DND-41 (cell line): Measurements from ENCODE around the gene PTPN9.

Experiments used
- CTCF ChIP-seq: IDR thresholded peaks from 2 replicates; pipeline ENCODE4 v1.5.1; 2012; ENCODE audit warnings: borderline replicate concordance, low read length, moderate library complexity, mild to moderate bottlenecking; ENCODE audit not compliant: poor library complexity, severe bottlenecking; ENCODE audit errors: extremely low read depth
- EZH2 ChIP-seq: IDR thresholded peaks from 3 replicates; pipeline ENCODE4 v1.6.1; 2012; ENCODE audit warnings: borderline replicate concordance, low read depth, mild to moderate bottlenecking, moderate library complexity, low read length, inconsistent platforms; ENCODE audit not compliant: severe bottlenecking

DNA sequence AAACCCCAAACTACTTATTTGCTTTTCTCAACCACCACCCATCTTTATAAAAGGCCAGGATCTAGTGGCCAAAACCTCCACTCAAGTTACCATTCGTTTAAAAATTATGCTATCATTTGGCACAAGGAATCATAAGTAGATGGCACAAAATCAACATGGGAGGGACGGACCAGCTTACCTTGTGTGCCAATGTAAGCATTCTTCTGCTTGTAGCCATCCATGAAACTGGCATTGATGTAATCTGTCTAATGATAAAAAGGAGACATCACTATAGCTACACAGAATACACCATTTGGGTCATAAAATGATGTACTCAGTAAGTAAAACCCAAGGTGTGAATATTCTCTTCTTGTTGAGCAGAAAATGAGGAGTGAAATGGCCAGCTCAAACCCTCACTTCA is 99.4 kb downstream of the PTPN9 start:
- TF ChIP-seq CTCF: no peak
- TF ChIP-seq EZH2: no peak
